Stimulated activated CD4-positive, alpha-beta T cell treated with anti-CD3 and anti-CD28 coated beads, Interleukin-4, amount 100 ng/mL, for 1 hour (primary cell): ENCODE data around the gene TNC.

ENCODE experiments used
- DNase-seq: peaks from one replicate; pipeline ENCODE4 v3.0.0-alpha.2; 2020

TNC gene

GRCh38 chr9:115005322-115005721 is 112.6 kb downstream of the TNC start:
- DNase-seq: no peak

- no peak for DNase-seq
Measured at GRCh38 chr9:115004545-115004944, 113.4 kb downstream of the TNC start.

- DNase-seq: no peak
Measured at GRCh38 chr9:115002371-115003120, 115.4 kb downstream of the TNC start.

GRCh38 chr9:115000217-115000639 is 117.7 kb downstream of the TNC start:
- peak; percentile 18 for DNase-seq

DNA sequence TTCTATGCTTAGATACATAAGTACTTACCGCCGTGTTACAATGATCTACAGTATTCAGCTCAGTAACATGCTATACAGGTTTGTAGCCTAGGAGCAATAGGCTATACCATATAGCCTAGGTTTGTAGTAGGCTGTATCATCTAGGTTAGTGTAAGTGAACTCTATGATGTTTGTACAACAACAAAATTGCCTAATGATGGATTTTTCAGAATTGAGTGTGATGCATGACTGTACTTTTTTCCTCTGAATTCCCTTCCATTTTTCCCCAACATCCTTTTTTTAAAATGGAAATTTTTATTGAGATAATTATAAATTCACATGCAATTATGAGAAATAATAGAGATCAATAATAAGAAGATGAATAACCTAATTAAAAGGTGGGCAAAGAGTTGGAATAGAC is 119.6 kb downstream of the TNC start:
- no peak for DNase-seq

GRCh38 chr9:114995681-114996221 is 122.2 kb downstream of the TNC start:
- no peak for DNase-seq

DNA sequence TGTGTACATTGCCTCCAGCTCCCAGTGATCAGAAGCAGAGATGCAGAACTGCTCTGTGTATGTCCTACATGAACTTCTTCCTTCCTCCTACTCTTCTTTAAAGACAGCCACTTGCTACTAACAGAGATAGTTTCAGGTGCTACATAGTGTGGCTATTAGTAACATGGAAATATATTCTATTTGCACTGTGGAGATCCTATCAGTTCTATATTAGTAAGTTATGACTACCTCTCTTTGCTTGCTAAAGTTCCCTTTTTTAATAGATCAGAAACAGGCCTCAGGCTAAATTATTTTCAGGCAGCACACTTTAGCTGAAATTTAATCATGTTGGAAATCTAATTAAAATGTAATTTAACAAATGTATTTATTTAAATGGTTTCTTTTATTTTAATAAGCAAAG is 123.2 kb downstream of the TNC start:
- no peak for DNase-seq

DNA sequence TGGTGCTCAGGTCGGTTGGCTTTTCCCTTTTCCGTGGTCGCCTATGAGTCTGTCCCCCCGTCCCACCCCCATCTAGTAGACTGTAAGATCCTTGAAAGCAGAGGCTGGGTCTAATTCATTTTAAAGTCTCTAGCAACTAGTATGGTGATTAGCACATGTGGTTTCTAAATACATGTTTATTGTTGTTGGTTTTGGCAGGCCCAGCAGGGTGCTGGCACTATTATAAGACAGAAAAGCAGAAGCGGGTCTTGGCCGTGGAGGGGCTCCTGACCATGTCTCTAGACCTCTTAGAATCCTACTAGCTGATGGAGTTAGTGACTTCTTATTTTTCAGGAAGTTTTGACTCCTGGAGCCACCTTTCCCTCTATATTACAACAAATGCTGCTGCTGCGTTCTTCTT is 126.1 kb downstream of the TNC start:
- no peak for DNase-seq

DNA sequence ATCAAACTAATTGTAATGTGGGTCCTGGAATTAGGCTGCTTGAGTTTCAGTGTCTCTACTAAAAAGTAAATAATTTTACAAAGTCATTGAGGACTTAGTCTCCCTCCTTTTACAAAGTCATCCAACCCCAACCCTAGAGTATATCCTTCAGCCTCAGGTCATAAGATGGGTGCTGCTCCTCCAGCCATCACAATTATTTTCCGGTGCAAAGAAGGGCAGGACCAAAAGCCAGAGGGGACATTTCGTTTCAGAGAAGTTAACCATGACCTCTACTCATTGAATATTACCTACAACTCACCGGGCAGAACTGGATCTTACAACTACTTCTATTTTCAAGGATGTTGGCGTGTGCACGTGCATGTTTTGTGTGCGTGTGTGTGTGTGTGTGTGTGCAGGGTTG is 127.1 kb downstream of the TNC start:
- DNase-seq: no peak

- DNase-seq: peak; percentile 65
Measured at GRCh38 chr9:114989600-114990410, 128.2 kb downstream of the TNC start.

GRCh38 chr9:114988962-114989599 is 128.9 kb downstream of the TNC start:
- peak; percentile 8 for DNase-seq

GRCh38 chr9:114987116-114987515 is 130.8 kb downstream of the TNC start:
- DNase-seq: no peak

DNA sequence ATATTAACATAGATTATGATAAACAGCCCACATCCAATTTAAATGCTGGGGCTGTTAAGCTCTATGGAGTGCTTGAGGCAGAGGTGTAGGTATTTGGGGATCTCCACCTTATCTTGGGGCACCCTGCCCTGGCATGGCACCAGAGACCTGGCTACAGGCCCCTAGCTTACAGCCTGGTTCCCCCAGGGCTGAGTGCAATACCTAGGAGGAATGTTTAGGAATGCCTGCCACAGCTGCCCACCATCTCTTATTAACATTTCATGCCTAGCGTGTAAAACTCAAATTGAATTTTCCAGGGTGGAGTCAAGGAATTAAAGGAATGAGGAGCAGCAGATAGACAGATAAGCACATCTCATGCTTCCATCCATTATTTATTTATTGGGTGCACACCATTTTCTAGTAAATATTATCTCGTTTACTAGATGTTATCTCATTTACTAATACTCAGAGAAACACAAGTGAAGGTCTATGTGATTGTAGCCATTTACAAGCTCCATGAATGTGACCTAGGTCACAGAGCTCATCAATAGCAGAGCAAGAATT is 131.9 kb downstream of the TNC start:
- DNase-seq: no peak

DNA sequence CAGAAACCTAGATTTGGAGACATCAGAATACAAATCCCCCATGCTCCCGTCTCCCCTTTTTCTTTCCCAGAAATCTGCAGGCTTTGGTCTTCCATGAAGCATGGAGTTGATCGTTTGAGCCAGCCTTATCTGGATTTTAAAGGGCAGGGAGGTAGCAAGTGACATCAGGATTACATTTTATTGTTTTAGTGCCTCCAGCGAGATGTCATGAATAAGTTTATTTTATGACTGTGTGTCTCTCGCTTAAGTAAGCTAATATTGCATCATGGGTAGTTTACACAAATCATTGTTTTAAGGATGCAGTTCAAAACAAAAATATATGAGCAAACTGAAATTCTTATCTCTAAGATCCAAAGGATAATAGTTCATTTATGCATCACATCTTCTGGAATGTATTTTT is 136.9 kb downstream of the TNC start:
- DNase-seq: no peak

DNA sequence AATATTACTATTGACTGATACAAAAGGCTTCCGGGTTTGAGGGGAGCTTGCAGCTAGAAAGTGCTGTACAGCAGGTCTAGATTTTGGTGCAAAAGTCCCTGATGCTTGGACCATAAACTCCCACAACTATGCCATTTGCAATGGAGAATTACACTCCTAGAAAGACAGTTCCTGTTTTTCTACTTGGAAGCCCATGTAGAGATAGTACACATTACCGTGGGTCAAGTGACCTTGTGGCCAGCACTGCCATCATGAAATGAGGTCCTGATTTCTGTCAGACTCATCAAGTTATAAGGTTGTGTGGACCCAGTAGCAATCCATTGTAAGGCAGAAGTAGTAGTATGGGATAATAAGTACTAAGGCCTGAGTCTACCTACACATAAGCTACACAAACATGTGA is 144.7 kb downstream of the TNC start:
- no peak for DNase-seq

GRCh38 chr9:114972510-114973136 is 145.3 kb downstream of the TNC start:
- DNase-seq: no peak
